AG09309 (cell line): Measurements from ENCODE around the gene VOPP1.

Experiments
- DNase-seq: peaks from one replicate; pipeline ENCODE4 v3.0.0-alpha.2; 2010; ENCODE audit warnings: low read depth
- H3K4me3 ChIP-seq: 2 replicates; pipeline ENCODE4 v1.5.1; 2011; ENCODE audit warnings: mild to moderate bottlenecking, low read depth, low read length, moderate library complexity; ENCODE audit not compliant: control insufficient read depth
- TF ChIP-seq, protein P1 (sequence below): IDR thresholded peaks from 2 replicates; pipeline ENCODE4 v1.5.1; 2011; ENCODE audit warnings: mild to moderate bottlenecking, low read depth, low read length, inconsistent platforms; ENCODE audit not compliant: insufficient read depth, control insufficient read depth; ENCODE audit errors: missing control alignments

Gene VOPP1

DNA sequence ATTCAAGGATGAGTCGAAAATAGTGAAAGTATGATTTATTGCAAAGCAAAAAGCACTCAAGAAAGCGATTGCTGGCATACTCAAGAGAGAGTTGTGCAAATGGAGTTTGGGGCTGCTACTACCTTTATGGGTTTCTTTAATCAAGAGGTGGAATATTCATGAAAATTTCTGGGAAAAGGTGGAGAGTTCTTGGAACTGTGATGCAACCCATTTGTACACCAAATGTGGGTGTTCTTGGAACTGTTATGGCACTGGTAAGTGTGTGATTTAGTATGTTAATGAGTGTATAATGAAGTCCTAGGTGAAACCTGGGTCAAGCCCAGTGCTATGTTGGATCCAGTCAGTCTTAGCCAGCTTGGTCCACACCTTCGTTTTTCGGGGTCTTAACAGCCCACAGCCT, 3.4 kb upstream of the VOPP1 start:
- TF ChIP-seq, protein P1, sequence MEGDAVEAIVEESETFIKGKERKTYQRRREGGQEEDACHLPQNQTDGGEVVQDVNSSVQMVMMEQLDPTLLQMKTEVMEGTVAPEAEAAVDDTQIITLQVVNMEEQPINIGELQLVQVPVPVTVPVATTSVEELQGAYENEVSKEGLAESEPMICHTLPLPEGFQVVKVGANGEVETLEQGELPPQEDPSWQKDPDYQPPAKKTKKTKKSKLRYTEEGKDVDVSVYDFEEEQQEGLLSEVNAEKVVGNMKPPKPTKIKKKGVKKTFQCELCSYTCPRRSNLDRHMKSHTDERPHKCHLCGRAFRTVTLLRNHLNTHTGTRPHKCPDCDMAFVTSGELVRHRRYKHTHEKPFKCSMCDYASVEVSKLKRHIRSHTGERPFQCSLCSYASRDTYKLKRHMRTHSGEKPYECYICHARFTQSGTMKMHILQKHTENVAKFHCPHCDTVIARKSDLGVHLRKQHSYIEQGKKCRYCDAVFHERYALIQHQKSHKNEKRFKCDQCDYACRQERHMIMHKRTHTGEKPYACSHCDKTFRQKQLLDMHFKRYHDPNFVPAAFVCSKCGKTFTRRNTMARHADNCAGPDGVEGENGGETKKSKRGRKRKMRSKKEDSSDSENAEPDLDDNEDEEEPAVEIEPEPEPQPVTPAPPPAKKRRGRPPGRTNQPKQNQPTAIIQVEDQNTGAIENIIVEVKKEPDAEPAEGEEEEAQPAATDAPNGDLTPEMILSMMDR: no peak
- H3K4me3 ChIP-seq: no peak overlapping the region
- no peak for DNase-seq

DNA sequence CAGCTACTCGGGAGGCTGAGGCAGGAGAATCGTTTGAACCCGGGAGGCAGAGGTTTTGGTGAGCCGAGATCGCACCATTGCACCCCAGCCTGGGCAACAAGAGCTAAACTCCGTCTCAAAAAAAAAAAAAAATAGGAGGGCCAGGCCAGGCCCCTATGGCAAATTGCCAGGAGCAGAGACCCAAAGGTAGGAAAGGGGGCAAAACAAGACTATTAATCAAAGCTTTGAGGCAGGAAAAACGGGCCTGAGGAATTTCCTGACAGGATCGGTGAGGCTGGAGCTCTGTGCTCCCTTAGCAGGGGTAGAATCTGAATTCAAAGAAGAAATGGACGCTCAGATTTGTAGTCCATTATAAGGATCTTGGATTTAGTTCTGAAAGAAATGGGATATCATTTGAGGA, 2.8 kb upstream of the VOPP1 start:
- DNase-seq: no peak
- no peak overlapping the region for H3K4me3 ChIP-seq
- TF ChIP-seq, protein P1: no peak

DNA sequence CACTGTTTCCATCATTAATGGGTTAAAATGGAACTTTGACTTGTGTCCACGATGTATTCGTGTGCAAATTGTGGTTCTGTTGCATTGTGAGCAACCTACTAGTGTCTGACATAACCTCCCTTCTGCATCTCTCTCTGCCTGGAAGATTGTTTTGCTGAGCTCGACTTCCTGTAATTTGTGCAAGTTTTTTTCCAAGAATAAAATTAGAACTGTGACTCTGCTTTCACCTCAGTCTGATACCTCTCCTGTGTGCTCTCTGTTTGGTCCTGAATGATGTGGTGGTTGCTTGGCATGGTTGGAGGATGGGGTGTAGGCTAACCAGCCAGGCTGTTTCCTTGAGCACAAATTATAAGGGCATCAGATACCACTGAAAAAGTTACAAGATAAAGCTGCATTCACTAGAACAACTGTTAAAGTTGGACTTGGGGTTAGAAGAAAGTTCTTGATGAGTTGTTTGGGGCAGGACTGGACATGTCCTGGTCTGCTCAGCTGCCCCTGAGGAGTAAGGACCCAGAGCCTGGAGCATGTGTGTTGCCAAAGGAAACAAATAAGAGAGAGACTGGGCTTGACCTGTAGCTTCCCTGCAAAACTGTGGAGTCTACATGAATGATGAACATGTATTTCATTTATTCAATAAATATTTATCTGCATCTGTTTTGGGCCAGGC, 1.9 kb upstream of the VOPP1 start:
- no peak overlapping the region for H3K4me3 ChIP-seq
- DNase-seq: no peak
- TF ChIP-seq, protein P1: no peak

DNA sequence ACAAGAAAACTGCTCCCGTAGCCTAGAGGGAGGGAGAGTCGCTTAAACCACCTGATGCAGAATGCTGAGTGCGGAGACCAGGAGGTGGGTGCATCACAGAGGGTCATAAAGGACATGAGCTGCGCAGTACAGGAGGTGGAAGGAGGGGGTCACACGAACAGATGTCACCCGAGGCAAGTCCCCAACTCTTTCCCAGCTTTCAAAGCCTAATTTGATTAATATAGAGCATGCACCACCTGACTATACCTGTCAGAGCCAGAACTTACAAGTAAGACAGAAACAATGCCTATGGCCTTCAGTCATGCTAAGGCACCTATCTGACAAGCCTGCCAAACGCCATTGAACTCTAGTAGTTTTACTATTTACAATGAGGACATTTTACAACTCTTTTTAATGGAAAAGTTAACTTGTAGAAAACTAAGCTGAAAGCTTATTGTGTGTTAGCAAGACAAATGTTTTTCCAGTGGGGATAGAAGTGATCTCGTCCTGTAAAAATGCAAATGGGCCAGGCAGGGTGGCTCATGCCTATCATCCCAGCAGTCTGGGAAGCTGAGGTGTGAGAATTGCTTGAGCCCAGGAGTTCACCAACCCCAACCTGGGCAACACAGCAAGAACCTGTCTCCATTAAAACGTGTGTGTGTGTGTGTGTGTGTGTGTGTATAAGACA, 1.1 kb upstream of the VOPP1 start:
- DNase-seq: no peak
- H3K4me3 ChIP-seq: peak overlapping the region; percentile 62; the same call in 1 of the 2 replicates
- TF ChIP-seq, protein P1: no peak

DNA sequence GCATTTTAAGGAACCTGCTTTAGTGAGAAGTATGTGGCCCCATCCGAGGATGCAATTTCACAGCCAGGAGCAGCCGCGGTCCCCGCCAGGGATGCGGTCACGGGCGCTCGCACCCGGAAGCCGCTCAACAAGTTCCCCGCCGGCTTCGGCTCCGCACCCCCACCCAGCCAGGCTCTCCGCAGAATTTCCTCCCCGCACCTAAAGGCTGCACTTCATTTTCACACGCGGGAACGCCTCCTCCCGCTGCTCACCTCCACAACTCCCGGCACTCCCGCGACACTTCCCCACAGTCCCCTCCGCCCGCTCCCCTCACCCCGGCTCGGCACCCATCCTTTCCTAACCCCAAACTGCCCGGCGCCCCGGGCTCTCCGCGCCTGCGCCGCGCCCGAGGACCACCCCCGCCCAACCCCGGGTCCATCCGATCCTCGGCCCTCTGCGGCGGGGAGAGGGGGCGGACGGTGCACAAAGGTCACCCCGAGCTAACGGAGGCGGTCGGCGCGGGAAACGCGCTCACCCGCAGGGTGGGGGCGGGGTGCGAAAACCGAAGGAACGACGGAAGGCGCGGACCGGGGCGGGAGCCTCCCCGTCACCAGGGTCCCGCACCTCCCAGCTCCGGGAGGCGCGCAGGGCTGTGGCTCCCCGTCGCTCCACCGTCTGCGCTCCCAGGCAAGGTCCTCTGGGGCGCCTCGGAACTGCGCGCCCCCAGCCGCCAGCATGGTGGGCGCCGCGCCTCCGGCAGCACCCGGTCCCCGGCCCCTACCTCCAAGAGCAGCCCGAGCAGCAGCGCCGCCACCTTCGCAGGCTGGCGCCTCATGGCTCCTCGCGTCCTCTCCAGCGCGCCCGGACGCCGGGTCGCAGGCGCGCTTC, 558 bp downstream of the VOPP1 start:
- TF ChIP-seq, protein P1: no peak
- H3K4me3 ChIP-seq: peak overlapping the region; percentile 81
- no peak for DNase-seq

DNA sequence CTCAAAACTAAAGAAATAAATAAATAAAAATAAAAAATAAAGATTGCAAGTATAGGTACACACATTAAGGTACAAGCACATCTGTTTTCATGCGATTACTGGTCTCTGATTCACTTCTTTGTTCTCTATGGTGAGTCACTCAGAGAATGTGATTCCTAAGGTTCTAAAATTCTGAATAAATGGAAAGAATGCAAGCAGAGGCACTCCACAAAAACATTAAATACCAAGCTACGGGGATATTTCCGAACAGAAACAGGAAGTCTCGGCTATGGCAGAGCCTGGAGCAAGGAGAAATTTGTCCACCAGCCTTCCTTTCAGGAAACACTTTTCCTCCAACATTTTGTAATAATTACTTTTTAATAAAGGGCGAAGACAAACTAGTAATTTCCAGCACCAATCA, 1.4 kb downstream of the VOPP1 start:
- TF ChIP-seq, protein P1: no peak
- DNase-seq: peak; percentile 38
- H3K4me3 ChIP-seq: peak overlapping the region; percentile 81
